ENCODE measurements around the gene CCDC97.
A peak's percentile ranks its signal among the peaks of the same experiment; 100 is the strongest.

The CCDC97 gene

DNA sequence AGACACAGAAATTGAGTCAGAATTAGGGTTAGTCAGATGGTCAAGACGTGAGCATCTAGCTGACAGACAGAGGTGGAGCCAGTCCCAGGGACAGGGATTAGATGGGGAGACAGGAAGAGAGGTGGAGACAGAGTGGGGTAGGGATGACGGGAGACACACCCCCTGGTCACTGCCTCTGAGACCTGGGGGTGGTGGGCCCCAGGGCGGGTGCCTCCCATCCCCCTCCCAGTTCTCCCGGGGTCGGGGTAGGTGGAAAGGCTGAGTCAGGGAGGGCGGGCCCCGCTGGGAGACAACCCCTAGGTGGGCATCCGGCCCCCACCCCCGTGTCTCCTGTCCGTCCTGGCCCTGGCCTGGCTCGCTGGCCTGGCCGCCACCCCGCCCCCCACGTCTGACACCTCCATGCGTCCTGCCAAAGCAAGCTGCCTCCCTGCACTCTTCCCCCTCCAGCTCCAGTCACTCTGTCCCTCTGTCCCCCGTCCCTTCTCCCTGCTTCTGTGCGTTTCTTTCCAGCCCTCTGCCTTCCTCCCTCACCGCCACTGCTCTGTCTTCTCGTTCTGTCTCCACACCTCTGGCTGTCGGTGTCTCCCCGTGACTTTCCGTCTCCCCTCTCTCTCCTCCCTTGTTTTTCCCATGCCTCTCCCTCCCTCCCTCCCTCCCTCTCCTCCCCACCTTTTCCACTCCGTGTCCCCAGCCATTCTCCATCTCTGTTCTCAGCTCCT, 15.1 kb downstream of the CCDC97 start:
- TF ChIP-seq, protein P1, sequence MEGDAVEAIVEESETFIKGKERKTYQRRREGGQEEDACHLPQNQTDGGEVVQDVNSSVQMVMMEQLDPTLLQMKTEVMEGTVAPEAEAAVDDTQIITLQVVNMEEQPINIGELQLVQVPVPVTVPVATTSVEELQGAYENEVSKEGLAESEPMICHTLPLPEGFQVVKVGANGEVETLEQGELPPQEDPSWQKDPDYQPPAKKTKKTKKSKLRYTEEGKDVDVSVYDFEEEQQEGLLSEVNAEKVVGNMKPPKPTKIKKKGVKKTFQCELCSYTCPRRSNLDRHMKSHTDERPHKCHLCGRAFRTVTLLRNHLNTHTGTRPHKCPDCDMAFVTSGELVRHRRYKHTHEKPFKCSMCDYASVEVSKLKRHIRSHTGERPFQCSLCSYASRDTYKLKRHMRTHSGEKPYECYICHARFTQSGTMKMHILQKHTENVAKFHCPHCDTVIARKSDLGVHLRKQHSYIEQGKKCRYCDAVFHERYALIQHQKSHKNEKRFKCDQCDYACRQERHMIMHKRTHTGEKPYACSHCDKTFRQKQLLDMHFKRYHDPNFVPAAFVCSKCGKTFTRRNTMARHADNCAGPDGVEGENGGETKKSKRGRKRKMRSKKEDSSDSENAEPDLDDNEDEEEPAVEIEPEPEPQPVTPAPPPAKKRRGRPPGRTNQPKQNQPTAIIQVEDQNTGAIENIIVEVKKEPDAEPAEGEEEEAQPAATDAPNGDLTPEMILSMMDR (conservative IDR thresholded peaks at IDR 0.05; ENCODE audit: low read depth, low read length): no peak
- Histone ChIP-seq H3K79me2 (ENCODE audit: insufficient read depth, low read depth) (peaks cover 11% of the 10 kb centered on the region), H4K20me1 (ENCODE audit: insufficient read depth) (no peaks in the 10 kb centered on the region), H3K27me3 (ENCODE audit: insufficient read depth, low read depth) (no peaks in the 10 kb centered on the region), H3K4me2 (no peak overlapping the region), H3K4me1 (ENCODE audit: low read depth, poor library complexity, severe bottlenecking) (peaks cover 41% of the 10 kb centered on the region), H3K9ac (no peak overlapping the region), H3K4me3 (IDR thresholded peaks at IDR 0.05; ENCODE audit: insufficient read depth, low read depth, low read length) (no peak overlapping the region), H2AFZ (ENCODE audit: low read depth) (no peak overlapping the region), H3K36me3 (ENCODE audit: insufficient read depth) (no peaks in the 10 kb centered on the region; the same call in 1 of the 2 replicates), H3K27ac (peak overlapping the region; percentile 5; the same call in 1 of the 2 replicates)

DNA sequence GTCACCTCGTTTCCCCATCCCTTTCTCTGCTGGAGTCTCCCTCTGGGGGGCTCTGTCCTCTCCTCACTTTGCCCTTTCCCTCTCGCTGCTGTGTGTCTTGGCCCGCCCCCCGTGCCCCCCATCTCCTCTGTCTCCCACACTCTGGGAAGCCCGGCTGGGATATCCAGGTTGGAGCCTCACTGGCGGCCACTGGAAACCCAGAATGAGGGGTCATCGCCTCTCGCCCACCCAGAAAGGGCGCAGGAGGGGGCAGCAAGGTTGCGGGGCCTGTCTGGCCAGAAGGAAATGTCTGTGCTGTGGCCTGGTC, 15.6 kb downstream of the CCDC97 start:
- H3K4me3 ChIP-seq (IDR thresholded peaks at IDR 0.05; ENCODE audit: insufficient read depth, low read depth, low read length): no peak overlapping the region
- no peak overlapping the region for H3K27ac ChIP-seq
- H2AFZ ChIP-seq (ENCODE audit: low read depth): no peak overlapping the region
- no peak overlapping the region for H3K9ac ChIP-seq
- H3K4me1 ChIP-seq (ENCODE audit: low read depth, poor library complexity, severe bottlenecking): peaks cover 41% of the 10 kb centered on the region
- TF ChIP-seq, protein P1 (conservative IDR thresholded peaks at IDR 0.05; ENCODE audit: low read depth, low read length): no peak
- H3K4me2 ChIP-seq: no peak overlapping the region
- peaks cover 11% of the 10 kb centered on the region for H3K79me2 ChIP-seq (ENCODE audit: insufficient read depth, low read depth)
- H3K27me3 ChIP-seq (ENCODE audit: insufficient read depth, low read depth): no peaks in the 10 kb centered on the region
- no peaks in the 10 kb centered on the region for H4K20me1 ChIP-seq (ENCODE audit: insufficient read depth)
- no peaks in the 10 kb centered on the region; the same call in 1 of the 2 replicates for H3K36me3 ChIP-seq (ENCODE audit: insufficient read depth)

DNA sequence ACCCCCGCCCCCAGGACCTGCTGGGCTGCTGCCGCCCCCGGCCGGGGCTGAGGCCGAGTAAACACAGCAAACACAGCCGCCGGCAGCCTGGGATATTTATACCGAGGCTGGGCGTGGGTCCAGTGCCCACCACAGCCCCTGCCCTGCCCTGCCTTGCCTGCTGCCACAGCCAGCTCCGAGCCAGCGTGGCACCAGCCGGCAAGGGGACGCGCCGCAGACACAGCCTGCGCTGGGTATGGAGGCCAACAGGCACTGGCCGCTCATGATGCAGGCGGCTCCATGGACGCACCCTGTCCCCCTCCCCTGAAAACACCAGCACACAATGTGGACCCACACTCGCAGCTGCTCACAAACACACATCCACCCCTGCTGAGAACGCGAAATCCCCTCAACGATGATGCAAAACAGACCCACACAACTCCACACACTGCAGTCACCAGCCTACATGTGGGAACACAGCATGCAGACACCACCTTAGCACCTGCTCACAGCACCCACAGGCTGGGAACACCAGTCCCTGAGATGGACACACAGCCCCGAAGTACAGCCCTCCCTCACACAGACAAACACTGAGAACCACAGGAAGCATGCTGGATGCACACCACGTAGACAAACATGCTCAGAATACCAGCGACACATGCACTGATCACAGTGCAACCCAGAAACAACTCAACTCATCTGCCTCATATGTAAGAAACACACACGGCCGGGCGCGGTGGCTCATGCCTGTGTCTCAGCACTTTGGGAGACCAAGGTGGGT, 16.2 kb downstream of the CCDC97 start:
- H3K27ac ChIP-seq: peak overlapping the region; percentile 88
- H3K4me3 ChIP-seq (IDR thresholded peaks at IDR 0.05; ENCODE audit: insufficient read depth, low read depth, low read length): no peak overlapping the region
- H3K79me2 ChIP-seq (ENCODE audit: insufficient read depth, low read depth): peaks cover 11% of the 10 kb centered on the region
- TF ChIP-seq, protein P1 (conservative IDR thresholded peaks at IDR 0.05; ENCODE audit: low read depth, low read length): no peak
- H3K36me3 ChIP-seq (ENCODE audit: insufficient read depth): no peaks in the 10 kb centered on the region; the same call in 1 of the 2 replicates
- no peak overlapping the region for H2AFZ ChIP-seq (ENCODE audit: low read depth)
- peak overlapping the region; percentile 87 for H3K4me2 ChIP-seq
- H3K9ac ChIP-seq: peak overlapping the region; percentile 86; the same call in 1 of the 2 replicates
- no peaks in the 10 kb centered on the region for H3K27me3 ChIP-seq (ENCODE audit: insufficient read depth, low read depth)
- H4K20me1 ChIP-seq (ENCODE audit: insufficient read depth): no peaks in the 10 kb centered on the region
- H3K4me1 ChIP-seq (ENCODE audit: low read depth, poor library complexity, severe bottlenecking): peaks cover 41% of the 10 kb centered on the region

DNA sequence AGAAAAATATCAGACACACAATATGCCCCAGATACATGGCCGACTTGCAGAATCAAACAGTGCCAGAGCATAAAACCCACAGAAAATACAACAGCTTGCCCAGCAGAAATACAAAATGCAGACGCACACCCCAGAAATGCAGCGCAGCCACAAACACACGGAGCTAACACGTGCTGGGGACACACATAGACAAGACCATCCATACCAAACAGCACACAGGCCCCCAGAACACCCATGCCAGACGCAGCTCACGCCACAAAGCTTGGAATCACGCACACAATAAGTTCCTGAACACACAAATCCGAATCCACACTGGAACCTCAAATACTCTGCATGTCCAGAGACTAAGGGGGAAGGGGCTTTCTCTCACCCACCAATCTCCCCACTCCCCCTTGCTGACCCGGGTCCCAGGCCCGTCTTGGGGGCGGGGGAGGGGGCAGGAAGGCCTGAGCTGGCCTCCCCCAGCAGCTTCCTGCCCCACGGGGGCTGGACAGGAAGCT, 17.2 kb downstream of the CCDC97 start:
- peak overlapping the region; percentile 87 for H3K4me2 ChIP-seq
- H4K20me1 ChIP-seq (ENCODE audit: insufficient read depth): no peaks in the 10 kb centered on the region
- H3K9ac ChIP-seq: peak overlapping the region; percentile 86
- H2AFZ ChIP-seq (ENCODE audit: low read depth): peak overlapping the region; percentile 39; the same call in 1 of the 2 replicates
- peak overlapping the region; percentile 88 for H3K27ac ChIP-seq
- no peak overlapping the region for H3K4me3 ChIP-seq (IDR thresholded peaks at IDR 0.05; ENCODE audit: insufficient read depth, low read depth, low read length)
- peaks cover 41% of the 10 kb centered on the region for H3K4me1 ChIP-seq (ENCODE audit: low read depth, poor library complexity, severe bottlenecking)
- TF ChIP-seq, protein P1 (conservative IDR thresholded peaks at IDR 0.05; ENCODE audit: low read depth, low read length): no peak
- H3K79me2 ChIP-seq (ENCODE audit: insufficient read depth, low read depth): peaks cover 15% of the 10 kb centered on the region
- no peaks in the 10 kb centered on the region; the same call in 1 of the 2 replicates for H3K36me3 ChIP-seq (ENCODE audit: insufficient read depth)
- H3K27me3 ChIP-seq (ENCODE audit: insufficient read depth, low read depth): no peaks in the 10 kb centered on the region
